ENCODE data around the gene NCS1.

The NCS1 gene

DNA sequence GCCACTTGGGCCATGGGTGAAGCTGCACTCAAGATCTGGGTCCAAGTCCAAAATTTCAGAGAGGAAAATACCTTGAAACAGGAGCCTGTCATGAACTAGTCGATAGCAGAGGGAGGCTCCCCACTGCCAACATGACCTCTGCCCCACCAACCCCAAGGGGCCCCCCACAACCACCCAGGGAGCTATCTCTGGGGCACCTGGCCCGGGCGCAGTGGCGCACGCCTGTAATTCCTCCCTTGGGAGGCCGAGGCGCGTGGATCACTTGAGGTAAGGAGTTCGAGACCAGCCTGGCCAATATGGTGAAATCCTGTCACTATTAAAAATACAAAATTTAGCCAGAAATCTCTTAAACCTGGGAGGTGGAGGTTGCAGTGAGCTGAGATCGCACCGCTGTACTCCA lies 73.3 kb downstream of the NCS1 start:
- TF ChIP-seq TAF1 (IDR thresholded peaks at IDR 0.05; ENCODE audit: borderline replicate concordance, insufficient read depth, low read length): no peak

- TF ChIP-seq SIN3A (IDR thresholded peaks at IDR 0.05; ENCODE audit: borderline replicate concordance, insufficient read depth, low read length) (no peak), FOXP2 (optimal IDR thresholded peaks at IDR 0.05; ENCODE audit: borderline replicate concordance, extremely low read depth, extremely low read length, insufficient read depth) (no peak), TAF1 (IDR thresholded peaks at IDR 0.05; ENCODE audit: borderline replicate concordance, insufficient read depth, low read length) (no peak), POLR2AphosphoS5 (IDR thresholded peaks at IDR 0.05; ENCODE audit: low read depth, low read length) (no peak)
- TF ChIP-seq, protein P1, sequence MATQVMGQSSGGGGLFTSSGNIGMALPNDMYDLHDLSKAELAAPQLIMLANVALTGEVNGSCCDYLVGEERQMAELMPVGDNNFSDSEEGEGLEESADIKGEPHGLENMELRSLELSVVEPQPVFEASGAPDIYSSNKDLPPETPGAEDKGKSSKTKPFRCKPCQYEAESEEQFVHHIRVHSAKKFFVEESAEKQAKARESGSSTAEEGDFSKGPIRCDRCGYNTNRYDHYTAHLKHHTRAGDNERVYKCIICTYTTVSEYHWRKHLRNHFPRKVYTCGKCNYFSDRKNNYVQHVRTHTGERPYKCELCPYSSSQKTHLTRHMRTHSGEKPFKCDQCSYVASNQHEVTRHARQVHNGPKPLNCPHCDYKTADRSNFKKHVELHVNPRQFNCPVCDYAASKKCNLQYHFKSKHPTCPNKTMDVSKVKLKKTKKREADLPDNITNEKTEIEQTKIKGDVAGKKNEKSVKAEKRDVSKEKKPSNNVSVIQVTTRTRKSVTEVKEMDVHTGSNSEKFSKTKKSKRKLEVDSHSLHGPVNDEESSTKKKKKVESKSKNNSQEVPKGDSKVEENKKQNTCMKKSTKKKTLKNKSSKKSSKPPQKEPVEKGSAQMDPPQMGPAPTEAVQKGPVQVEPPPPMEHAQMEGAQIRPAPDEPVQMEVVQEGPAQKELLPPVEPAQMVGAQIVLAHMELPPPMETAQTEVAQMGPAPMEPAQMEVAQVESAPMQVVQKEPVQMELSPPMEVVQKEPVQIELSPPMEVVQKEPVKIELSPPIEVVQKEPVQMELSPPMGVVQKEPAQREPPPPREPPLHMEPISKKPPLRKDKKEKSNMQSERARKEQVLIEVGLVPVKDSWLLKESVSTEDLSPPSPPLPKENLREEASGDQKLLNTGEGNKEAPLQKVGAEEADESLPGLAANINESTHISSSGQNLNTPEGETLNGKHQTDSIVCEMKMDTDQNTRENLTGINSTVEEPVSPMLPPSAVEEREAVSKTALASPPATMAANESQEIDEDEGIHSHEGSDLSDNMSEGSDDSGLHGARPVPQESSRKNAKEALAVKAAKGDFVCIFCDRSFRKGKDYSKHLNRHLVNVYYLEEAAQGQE (IDR thresholded peaks at IDR 0.05; ENCODE audit: insufficient read depth in 1 of 2, low read depth in 2 of 2, low read length in 2 of 2): no peak
These were observed 73.9 kb downstream of the NCS1 start for GRCh38 chr9:130246126-130246525.

DNA sequence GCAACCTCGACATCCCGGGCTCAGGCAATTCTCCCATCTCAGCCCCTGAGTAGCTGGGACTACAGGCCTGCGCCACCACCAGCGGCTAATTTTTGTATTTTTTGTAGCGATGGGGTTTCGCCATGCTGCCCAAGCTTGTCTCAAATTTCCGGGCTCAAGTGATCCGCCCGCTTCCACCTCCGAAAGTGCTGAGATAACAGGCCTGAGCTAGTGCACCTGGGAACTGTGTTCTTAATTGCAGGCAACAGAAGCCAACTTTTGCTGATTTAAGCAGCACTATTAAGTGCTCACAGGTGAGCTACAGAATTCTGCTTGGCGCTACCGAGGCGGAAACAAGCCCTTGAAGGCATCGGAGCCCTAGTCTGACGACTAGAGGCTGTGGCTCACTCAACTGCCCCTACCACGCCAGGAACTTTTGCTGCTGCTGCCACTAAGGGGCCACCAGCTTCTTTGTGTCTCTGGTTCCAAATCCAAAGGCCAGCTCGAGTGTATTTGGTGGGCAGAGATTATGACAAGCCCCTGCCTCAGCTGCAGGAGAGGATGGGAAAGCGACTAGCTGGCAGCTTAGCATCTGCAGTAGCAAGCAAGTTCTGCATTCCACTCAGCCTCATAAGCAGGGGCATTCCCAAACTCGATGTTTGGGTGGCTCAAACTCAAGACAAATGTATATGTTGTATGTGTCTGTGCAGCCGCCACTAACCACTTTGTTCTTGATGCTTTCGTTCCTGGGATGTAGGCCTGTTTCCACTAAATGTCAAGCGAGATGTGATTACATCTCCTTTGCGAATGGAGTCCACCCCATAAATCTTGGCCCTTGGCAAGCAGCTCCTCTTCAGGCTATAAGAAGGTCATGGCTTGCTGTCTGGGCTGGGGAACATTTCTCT lies 82.8 kb downstream of the NCS1 start:
- TF ChIP-seq TAF1 (IDR thresholded peaks at IDR 0.05; ENCODE audit: borderline replicate concordance, insufficient read depth, low read length) (no peak), SIN3A (IDR thresholded peaks at IDR 0.05; ENCODE audit: borderline replicate concordance, insufficient read depth, low read length) (no peak), FOXP2 (optimal IDR thresholded peaks at IDR 0.05; ENCODE audit: borderline replicate concordance, extremely low read depth, extremely low read length, insufficient read depth) (no peak), POLR2AphosphoS5 (IDR thresholded peaks at IDR 0.05; ENCODE audit: low read depth, low read length) (no peak)
- TF ChIP-seq, protein P1 (IDR thresholded peaks at IDR 0.05; ENCODE audit: insufficient read depth in 1 of 2, low read depth in 2 of 2, low read length in 2 of 2): no peak

DNA sequence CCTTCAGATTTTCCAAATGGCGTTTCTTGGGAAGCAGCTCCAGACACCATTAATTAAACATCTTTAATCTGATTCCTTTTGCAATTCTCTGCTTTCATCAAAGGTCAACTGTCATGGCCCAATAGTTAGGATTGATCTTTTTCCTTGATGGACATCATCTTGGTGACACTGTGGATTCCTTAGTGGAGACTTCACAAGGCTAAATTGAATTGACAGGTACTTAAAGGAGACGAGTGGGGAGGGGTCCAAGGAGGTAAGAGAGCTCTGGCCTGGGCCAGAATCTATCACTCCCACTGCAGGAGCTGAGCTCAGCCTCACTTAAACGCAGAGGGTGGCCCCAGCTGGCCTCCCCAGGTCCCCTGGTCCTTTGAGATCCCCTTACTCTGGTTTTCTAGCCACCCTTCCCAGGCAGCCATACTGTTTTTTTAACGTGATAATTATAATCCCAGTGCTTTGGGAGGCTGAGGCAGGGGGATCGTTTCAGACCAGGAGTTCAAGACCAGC lies 83.5 kb downstream of the NCS1 start:
- TF ChIP-seq POLR2AphosphoS5 (IDR thresholded peaks at IDR 0.05; ENCODE audit: low read depth, low read length) (no peak), FOXP2 (optimal IDR thresholded peaks at IDR 0.05; ENCODE audit: borderline replicate concordance, extremely low read depth, extremely low read length, insufficient read depth) (no peak), TAF1 (IDR thresholded peaks at IDR 0.05; ENCODE audit: borderline replicate concordance, insufficient read depth, low read length) (no peak), SIN3A (IDR thresholded peaks at IDR 0.05; ENCODE audit: borderline replicate concordance, insufficient read depth, low read length) (no peak)
- TF ChIP-seq, protein P1 (IDR thresholded peaks at IDR 0.05; ENCODE audit: insufficient read depth in 1 of 2, low read depth in 2 of 2, low read length in 2 of 2): no peak

DNA sequence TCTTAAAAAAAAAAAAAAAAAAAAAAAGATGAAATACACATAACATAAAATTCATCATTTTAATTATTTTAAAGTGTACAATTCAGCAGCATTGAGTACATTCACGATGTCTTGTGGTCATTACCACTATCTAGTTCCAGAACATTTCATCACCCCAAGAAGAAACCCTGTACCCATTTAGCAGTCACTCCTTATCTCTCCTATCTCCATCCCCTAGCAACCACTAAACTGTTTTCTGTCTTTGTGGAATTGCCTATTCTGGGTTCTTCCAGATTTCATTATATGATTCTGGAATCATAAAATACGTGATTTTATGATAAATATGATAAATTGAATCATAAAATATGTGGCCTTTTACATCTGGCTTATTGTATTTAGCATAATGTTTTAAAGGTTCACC lies 84.4 kb downstream of the NCS1 start:
- TF ChIP-seq POLR2AphosphoS5 (IDR thresholded peaks at IDR 0.05; ENCODE audit: low read depth, low read length) (no peak), TAF1 (IDR thresholded peaks at IDR 0.05; ENCODE audit: borderline replicate concordance, insufficient read depth, low read length) (no peak), SIN3A (IDR thresholded peaks at IDR 0.05; ENCODE audit: borderline replicate concordance, insufficient read depth, low read length) (no peak), FOXP2 (optimal IDR thresholded peaks at IDR 0.05; ENCODE audit: borderline replicate concordance, extremely low read depth, extremely low read length, insufficient read depth) (no peak)
- TF ChIP-seq, protein P1 (IDR thresholded peaks at IDR 0.05; ENCODE audit: insufficient read depth in 1 of 2, low read depth in 2 of 2, low read length in 2 of 2): no peak
